Measurements from ENCODE around the gene DPP3. TPM values are rescaled to one million over a fixed set of nuclear protein-coding genes. Genes with fewer than 3 reads are reported as not detected.

The DPP3 gene
- total RNA-seq, result 68.5 and 69.8 TPM in 2 replicates

DNA sequence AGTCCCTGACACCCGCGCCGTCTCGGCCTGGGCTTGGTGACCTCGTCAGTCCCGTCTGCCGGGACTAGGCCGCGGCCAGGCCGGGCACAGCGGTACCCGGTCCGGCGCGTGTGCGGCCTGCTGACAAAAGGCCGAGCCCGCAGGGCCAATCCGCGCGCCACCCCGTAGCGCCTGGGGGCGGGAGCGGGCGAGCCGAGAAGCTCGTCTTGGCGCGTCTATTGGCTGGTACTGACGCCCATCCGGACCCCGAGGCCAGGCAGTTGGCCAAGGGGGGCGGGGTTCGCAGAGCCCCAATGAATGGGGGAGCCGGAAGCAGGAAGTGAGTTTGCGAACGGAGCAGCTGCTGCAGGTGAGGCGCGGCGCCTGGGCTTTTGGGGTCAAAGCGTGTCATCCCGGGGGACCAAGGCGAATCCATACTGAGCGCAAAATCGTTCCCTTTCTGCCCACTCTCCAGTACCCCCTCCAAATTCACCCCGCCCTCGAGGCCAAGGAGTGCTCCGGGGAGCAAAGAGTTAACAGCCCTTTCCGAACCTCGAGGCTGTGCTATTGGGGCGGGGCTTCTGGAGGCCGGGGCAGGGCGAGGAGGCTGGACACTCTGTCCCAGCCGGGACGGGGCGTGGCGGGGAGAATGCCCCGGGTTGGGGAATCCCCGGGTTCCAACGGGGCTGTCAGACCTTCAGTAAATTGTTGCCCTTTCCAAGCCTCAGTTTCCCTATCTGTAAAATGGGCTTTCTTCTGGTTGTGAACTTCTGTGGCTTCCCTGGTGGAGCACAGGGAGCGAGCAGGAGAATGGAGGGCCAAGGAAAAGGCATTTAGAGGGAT is at the start of gene DPP3:
Gene DPP3 (plus strand): TSS at position 318 of the 822 bp plus-strand sequence. CDS start 1,767 bp downstream, outside the sequence.

DNA sequence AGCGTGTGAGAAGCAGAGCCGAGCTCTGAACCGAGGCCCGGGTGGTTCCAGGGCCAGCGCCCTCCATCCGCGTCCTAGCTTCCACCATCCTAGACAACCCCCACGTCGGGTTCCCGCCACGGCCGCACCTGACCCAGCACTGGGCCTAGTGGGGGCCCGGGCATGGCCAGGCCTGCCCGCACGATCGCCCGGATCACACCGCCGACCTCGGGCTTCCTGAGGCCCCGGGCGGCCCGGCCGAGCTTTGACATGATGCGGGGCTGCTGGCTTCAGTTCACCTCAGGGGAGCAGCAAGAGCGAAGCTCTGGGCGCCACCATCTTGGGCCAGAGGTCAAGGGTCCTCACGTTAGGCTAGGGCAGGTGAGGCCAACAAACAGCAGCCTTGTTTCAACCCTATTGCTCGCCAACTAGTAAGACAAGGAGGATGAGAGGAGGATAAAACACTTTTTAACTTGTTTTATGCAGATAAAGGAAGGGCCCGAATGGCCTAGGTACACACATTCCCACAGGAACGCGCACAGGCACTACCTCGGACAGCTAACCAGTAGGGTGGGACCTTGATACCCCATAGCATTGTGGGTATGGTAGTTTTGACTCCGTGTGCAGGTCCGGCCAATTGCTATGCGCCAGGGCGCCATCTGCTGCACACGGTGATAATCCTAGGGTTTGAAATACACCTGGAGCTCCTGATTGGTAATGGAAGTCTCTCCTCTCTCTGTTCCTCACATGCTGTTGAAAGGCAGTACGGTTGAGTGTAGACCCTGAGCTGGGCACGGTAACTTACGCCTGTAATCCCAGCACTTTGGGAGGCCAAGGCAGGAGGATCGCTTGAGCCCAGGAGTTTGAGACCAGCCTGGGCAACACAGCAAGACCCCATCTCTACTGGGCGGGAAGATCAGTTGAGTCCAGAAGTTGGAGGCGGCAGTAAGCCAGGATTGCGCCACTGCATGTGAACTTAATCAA is 41.4 kb upstream of the DPP3 start, which contains the start of gene MRPL11:
Gene MRPL11 (minus strand): TSS at position 345 of the 963 bp plus-strand sequence. CDS start 94 bp downstream, at position 251.

DNA sequence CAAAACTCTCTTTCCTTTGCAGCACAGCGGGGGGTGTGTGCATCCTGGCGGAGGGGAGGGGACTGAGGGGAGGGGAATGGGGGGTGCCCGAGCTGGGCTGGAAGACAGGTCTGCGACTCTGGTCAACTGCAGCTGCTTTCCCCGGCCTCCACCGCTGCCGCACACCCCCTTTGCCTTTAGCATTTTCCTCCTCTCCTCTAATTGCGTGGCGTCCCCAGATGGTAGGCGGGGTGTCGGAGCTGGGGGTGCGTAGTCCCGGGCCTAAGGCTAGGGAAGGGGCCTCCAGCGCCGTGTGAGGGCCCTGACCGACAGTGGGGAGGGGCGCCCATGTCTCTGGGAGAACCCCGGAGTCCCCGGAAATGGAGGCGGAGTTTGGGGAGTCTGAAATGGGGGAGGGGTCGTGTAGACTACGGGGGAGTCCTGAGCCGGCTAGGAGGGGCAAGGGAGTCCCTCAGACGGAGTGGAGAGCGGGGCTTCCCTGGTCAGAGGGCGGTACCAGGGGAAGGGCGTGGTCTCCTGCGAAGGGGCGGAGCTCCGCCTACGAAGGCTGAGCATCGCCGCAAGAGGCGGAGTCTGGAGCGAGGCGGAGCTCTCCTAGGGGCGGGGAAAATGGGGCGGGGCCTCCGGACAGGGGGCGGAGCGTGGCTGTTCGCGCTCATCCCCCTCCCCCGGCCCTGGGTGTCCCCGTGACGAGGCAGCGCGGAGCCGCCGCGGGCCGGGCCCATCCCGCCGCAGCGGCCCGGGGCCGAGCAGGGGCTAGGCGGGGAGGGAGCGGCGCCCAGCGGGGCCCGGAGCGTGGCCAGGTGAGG is 13.8 kb upstream of the DPP3 start, which contains the start of gene PELI3:
Gene PELI3 (plus strand): TSS at position 681 of the 809 bp plus-strand sequence. CDS start 1,224 bp downstream, outside the sequence.

DNA sequence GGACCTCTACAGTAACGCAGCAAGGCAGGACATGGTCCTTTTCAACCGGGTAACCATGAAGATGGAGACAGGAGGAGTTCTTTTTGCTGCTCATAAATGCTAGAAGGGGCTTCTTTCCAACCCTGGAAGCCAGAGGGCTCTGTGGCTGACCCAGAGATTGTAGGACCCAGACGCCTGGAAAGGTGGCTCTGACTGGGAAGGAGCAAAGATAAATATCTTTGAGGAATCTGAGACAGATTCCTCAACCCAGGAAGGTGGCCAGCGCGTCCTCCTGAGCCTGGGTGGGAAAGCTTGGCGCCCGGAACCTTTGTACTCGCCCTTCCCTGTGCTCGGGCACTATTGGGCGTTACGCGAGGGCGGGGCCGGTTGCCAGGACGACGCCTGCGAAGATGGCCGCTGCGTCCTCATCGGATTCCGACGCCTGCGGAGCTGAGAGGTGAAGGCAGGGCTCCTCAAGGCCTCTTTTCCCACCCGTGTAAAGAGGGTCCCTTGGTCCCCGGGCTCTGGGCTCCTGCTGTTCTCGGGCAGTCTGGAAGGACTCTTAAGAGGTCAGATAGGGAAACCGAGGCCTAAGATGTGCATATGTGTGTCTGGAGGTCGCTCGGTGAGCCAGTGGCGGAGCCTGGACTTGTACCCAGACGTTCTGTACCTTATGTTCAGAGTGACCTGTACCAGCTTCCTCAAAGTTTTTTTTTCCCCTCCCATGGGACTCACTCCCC is 30.2 kb downstream of the DPP3 start, which contains the start of gene BBS1:
Gene BBS1 (plus strand): TSS at position 365 of the 719 bp plus-strand sequence. CDS start 25 bp downstream, at position 390.

GRCh38 chr11:66545701-66546367 is 65.6 kb downstream of the DPP3 start, which contains the start of gene ZDHHC24:
Gene ZDHHC24, minus strand, starts transcription at chr11:66546048. Its CDS starts 45 bp downstream, at chr11:66546003.

DNA sequence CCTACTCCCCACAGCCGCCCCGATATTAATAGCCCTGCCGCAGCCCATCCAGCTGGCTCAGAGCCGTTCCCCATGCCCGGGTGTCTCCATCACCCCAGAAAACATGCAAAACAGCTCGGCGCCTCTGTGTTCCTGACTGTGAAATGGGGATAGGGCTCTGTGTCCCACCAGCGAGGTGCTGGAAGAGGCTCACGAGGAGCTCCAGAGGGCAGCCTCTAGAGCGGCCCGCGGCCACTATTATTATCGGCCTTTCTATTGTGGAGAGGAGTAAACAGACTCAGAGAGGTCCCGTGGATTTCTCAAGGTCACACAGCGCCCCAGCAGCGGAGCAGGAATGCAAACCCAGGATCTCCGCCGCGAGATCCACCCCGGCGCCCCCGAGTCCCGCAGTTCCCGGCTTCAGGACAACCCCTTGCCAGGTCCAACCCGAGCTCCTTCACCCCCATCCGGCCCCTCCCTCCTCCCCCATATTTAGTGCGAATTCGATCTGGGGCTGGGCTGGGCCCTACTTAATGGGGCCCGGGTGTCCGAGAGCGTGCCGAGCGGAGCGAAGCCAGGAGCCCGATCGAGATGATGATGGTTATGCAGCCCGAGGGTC is 66.2 kb downstream of the DPP3 start, which contains the start of gene ACTN3:
Gene ACTN3 (plus strand): TSS at position 536 of the 598 bp plus-strand sequence. CDS start 35 bp downstream, at position 571.

Other genes starting within 250 kb of the DPP3 start
- gene KLC2, start 222.7 kb upstream of the DPP3 start, total RNA-seq, result 29.6 and 41.1 TPM in 2 replicates
- 161 and 170 TPM in 2 replicates for gene RAB1B, start 211.8 kb upstream of the DPP3 start, total RNA-seq
- 0.11 TPM in 1 of 2 replicates, not detected in the other for gene CNIH2, start 202.3 kb upstream of the DPP3 start, total RNA-seq
- 148 and 150 TPM in 2 replicates for gene YIF1A, start 191.3 kb upstream of the DPP3 start, total RNA-seq
- 0.31 TPM in 1 of 2 replicates, not detected in the other for gene TMEM151A, start 188.5 kb upstream of the DPP3 start, total RNA-seq
- gene CD248, start 163.4 kb upstream of the DPP3 start, total RNA-seq, result 0.47 and 1.3 TPM in 2 replicates
- gene RIN1, start 144.0 kb upstream of the DPP3 start, total RNA-seq, result 71.5 and 99.2 TPM in 2 replicates
- 64.3 and 101 TPM in 2 replicates for gene BRMS1, start 135.3 kb upstream of the DPP3 start, total RNA-seq
- 15.6 and 18.1 TPM in 2 replicates for gene B4GAT1, start 132.8 kb upstream of the DPP3 start, total RNA-seq
- gene SLC29A2, start 108.7 kb upstream of the DPP3 start, total RNA-seq, result 3.1 and 6.2 TPM in 2 replicates
- not detected in 2 replicates for gene NPAS4, start 59.4 kb upstream of the DPP3 start, total RNA-seq
- 73.6 and 93.1 TPM in 2 replicates for gene MRPL11, start 41.6 kb upstream of the DPP3 start, total RNA-seq
- 4.6 and 5.3 TPM in 2 replicates for gene PELI3, start 13.5 kb upstream of the DPP3 start, total RNA-seq
- gene BBS1, start 30.2 kb downstream of the DPP3 start, total RNA-seq, result 11.6 and 18.0 TPM in 2 replicates
- 15.3 and 19.8 TPM in 2 replicates for gene ZDHHC24, start 65.6 kb downstream of the DPP3 start, total RNA-seq
- not detected in 2 replicates for gene ACTN3, start 66.5 kb downstream of the DPP3 start, total RNA-seq
- gene CTSF, start 88.2 kb downstream of the DPP3 start, total RNA-seq, result 3.9 and 5.0 TPM in 2 replicates
- under 0.01 and 0.19 TPM in 2 replicates for gene CCDC87, start 112.6 kb downstream of the DPP3 start, total RNA-seq
- 20.0 and 24.5 TPM in 2 replicates for gene CCS, start 112.8 kb downstream of the DPP3 start, total RNA-seq
- 28.5 and 54.3 TPM in 2 replicates for gene RBM14, start 136.2 kb downstream of the DPP3 start, total RNA-seq
- 79.7 and 80.4 TPM in 2 replicates for gene RBM4, start 158.3 kb downstream of the DPP3 start, total RNA-seq
- gene RBM4B, start 197.5 kb downstream of the DPP3 start, total RNA-seq, result 10.8 and 11.0 TPM in 2 replicates
- 26.7 and 42.9 TPM in 2 replicates for gene SPTBN2, start 248.8 kb downstream of the DPP3 start, total RNA-seq

All from hair follicular keratinocyte (primary cell).